IPS-18c (cell line): ENCODE data around the gene ACD.
A peak's percentile ranks its signal among the peaks of the same experiment; 100 is the strongest.
"Not testable (repeated sequence)": the region's sequence is repeated elsewhere in the genome, so short reads cannot be mapped to it uniquely, and the experiment has no call there.

Source experiments
- H3K4me3 ChIP-seq: 2 replicates; pipeline ENCODE4 v1.7.0; 2013; ENCODE audit warnings: low read depth, mild to moderate bottlenecking, low read length, moderate library complexity; ENCODE audit not compliant: insufficient read depth
- H3K9me3 ChIP-seq: one replicate; pipeline ENCODE4 v1.6.1; 2013; ENCODE audit warnings: mild to moderate bottlenecking, low read length, moderate library complexity; ENCODE audit not compliant: control insufficient read depth, insufficient read depth

ACD gene

DNA sequence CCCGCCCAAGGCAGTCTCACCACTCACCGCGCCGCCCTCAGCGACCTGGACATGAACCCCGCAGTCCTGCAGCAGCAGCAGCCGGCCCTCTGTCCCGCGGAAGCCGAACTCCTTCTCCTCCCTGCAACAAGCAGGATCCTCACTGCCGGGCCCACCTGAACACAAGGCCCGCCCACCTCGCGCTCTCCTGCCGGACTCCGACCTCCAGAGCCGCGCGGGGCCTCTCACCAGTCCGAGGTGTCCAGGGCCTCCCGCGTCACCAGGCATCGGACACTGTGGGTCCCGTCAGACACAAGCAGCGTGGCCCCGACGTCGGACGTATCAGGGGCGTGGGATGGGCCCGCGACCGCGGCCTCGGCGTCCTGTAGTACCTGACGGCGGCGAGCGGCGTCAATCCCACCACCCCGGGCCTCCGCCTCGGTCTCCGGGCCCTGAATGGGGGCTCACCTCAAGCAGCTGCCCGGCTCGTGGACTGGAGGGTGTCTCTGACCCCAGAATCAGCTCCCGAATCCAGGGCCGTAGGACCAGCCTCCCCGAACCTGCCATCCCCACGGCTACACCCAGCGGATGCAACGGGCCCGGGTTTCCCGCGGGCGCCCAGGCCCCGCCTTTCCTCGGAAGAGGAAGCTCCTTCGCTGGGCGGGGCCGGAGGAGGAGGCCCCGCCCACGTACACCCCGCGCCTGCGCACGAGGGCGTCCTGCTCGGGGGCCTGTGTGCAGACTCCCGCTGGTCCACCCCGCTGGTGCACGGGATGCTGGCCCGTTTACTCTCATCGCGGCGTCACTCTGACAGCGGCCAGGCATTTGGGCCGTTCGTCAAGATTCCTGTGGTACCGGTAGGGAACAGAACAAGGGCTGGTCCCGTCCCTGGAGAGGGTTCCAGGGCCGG lies at the start of gene ACD:
ACD (minus strand) TSS at position 586 of the 889 bp plus-strand sequence; CDS start at position 546, 40 bp downstream.
- H3K4me3 ChIP-seq, result peak within 1 kb of the TSS; percentile 68

DNA sequence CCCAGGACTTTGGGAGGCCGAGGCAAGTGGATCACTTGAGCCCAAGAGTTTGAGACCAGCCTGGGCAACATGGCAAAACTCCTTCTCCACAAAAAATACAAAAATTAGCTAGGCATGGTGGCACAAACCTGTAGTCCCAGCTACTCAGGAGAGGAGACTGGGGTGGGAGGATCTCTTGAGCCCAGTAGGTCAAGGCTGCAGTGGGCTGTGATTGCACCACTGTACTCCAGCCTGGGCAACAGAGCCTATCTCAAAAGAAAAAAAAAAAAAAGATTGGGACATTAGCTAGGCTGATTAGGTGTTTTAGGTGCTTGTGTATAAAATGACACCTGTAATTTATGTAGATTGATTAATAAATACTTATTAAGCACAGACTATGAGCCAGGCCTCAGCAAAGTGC lies 49.0 kb upstream of the ACD start:
- H3K9me3 ChIP-seq, result no peaks in the 10 kb centered on the region
- H3K4me3 ChIP-seq, result no peak overlapping the region

More for the DNA sequence above, at the start of gene ACD:
- no peaks in the 10 kb centered on the region for H3K9me3 ChIP-seq

DNA sequence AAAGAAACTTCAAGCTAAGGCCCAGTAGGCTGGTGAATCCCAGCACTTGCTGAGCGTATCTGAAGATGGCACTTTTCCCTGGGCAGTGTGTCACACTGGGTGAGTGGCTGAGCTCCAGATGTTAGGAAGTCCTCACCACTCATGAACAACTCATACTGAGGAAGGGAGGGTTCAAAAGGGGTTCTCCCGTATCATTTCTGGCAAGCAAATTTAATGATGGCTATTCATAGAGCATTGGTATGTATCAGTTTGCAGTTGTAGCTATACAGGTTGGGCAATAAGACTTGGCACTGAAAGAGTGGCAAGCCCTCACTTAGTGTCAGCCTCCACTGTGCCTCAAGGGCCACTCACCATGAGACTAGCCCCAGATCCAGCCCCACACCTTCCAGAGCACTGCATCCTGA lies 48.3 kb upstream of the ACD start:
- no peak overlapping the region for H3K4me3 ChIP-seq
- no peaks in the 10 kb centered on the region for H3K9me3 ChIP-seq

DNA sequence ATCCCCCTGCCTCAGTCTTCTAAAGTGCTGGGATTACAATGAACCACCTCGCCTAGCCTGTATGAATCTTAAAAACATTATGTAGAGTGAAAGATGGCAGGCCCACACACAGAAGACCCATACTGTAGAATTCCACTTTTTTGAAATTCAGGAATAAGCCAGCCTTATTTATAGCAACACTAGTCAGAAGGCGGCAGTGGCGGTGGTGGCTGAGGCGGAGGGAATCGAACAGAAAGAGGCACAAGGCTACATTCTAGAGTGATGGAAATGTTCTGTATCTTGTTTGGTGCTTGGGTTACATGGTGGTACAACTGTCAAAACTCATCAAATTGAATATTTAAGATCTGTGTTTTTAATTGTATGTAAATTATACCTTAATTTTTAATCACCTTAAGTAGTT lies 47.7 kb upstream of the ACD start:
- no peaks in the 10 kb centered on the region for H3K9me3 ChIP-seq
- H3K4me3 ChIP-seq, result no peak overlapping the region

DNA sequence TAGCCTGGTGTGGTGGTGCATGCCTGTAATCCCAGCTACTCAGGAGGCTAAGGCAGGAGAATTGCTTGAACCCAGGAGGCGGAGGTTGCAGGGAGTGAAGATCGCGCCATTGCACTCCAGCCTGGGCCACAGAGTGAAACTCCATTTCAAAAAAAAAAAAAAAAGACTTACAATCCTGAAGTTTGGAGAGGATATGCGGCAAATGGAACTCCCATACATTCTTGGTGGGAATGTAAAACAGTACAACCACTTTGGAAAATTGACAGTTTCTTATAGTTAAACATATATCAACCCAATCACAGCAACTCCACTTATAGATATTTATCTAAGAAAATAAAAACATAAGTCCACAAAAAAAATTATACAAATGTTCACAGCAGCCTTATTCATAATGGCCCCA lies 47.1 kb upstream of the ACD start:
- H3K4me3 ChIP-seq, result no peak overlapping the region

DNA sequence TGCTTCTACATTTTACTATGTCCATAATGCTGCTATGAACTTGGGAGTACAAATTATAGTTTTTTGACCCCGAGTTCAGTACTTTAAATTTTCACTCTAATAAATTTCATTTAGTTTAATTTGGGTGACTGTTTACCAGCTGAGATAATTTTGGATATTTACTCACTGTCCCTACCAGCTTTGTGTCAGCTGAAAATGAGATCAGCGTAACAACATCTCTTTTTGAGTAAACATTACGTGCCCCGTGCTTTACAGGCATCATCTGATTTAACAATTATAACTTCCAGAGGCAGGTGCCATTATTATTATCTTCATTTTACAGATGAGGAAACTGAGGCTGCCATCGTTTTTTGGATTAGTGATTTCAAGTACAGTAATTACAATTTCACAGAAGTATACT lies 44.0 kb upstream of the ACD start:
- Histone ChIP-seq H3K9me3 (no peaks in the 10 kb centered on the region), H3K4me3 (no peak overlapping the region)

More for the DNA sequence above, 47.1 kb upstream of the ACD start:
- H3K9me3 ChIP-seq, result no peaks in the 10 kb centered on the region

DNA sequence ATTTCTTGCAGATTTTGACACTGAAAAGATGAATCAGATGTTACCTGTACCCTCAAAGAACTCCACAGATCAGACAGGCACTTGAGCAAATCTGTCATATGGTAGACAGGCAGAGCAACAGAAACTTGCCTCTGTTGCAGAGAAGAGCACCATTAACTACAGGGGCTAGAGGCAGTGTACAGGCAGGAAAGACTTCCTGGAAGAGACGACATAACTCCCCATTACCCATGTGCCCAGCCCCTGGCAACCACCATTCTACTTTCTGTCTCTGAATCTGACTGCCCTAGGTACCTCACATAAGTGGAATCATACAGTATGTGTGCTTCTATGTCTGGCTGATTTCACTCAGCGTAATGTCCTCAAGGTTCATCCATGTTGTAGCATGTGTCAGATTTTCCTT lies 43.6 kb upstream of the ACD start:
- Histone ChIP-seq H3K9me3 (no peaks in the 10 kb centered on the region), H3K4me3 (no peak overlapping the region)

DNA sequence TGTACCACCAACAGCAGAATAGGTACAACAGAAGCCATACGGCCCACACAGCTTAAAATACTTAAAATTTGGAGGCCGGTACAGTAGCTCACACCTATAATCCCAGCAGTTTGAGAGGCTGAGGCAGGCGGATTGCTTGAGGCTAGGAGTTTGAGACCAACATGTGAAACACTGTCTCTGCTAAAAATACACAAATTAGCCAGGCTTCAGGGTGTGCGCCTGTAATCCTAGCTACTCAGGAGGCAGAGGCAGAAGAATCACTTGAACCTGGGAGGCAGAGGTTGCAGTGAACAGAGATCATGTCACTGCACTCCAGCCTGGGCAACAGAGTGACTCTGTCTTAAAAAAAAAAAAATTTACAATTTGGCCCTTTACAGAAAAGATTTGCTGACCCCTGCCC lies 42.1 kb upstream of the ACD start:
- Histone ChIP-seq H3K4me3 (no peak overlapping the region), H3K9me3 (no peaks in the 10 kb centered on the region)

DNA sequence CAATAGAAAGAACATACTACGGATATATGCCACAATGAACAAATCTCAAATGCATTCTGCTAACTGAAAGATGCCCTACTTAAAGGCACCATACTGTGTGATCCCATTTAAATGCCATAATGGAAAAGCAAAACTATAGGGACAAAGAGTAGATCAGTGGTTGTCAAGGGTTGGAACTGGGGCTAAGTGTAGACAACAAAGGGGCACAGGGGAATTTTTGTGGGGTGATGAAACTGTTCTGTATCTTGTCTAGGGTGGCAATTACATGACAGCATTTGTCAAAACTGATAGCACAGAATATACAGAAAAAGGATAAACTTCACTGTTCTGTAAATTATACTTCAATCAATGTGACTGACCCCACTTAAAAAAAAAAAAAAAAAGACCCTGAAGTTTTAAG lies 41.4 kb upstream of the ACD start:
- no peak overlapping the region for H3K4me3 ChIP-seq
- no peaks in the 10 kb centered on the region for H3K9me3 ChIP-seq

DNA sequence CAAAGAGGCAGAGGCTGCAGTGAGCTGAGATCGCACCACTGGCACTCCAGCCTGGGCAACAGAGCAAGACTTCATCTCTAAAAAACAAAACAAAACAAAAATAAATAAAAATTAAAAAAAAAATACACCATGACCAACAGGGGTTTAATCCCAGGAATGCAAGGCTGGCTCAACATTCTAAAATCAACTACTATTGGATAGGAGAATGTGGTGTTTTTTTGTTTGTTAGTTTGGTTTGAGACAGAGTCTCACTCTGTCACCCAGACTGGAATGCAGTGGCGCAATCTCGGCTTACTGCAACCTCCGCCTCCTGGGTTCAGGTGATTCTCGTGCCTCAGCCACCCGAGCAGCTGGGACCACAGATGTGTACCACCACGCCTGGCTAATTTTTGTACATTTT lies 39.2 kb upstream of the ACD start:
- no peaks in the 10 kb centered on the region for H3K9me3 ChIP-seq
- H3K4me3 ChIP-seq, result no peak overlapping the region

DNA sequence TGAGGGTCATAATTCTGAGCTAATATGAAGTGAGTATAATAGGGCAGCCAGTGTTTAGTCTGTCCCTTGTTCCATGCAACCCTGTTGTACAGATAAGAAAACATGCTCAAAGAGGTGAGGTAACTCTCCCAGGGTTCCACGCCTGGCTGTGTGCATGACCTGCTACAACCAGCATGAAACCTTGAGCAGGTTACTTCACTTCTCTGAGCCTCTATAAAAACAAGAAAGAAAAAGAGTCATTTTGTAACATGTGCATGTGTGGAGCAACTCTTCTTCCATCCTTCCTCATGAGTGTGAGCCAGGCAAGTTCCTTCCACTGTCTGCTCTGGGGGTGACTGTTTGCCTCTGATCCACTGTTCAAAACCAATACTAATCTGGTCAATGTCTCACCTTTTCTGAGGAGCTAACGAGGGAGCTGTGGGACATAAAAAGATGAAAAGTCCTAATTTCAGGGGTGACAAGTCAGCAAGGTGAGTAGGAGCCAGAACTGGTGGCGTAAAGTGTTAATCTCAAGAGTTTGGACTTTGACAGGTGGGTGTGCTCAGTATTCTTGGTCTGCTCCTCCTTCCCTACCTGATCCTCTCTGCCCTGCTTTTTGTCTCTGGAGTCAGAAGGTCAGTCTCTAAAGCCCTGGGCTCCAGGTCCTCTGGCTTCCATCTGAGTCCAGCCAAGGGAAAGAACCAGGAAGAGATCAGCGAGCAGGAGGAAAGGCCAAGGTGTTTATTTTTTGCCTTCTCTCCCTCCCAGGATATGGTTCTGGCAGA lies 37.5 kb upstream of the ACD start:
- H3K9me3 ChIP-seq, result no peaks in the 10 kb centered on the region

DNA sequence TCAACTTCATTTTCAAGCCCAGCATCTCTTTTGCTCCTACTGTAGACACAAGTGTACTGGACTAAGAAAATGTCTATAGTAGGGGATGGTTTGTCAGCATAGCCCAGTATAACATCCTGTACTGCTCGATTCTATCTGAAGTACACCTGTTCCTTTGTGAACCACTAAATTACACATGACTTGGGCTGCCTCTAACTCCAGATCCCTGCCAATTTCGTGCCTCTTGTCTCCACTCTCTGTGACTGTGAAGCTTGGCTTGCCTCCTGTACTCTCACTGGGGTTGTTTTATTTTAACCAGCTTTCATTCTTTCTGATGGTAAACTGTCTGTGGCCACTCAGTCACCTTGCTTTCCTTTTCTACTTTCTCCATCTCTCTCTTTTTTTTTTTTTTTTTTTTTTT lies 34.6 kb upstream of the ACD start:
- H3K9me3 ChIP-seq, result no peaks in the 10 kb centered on the region
- no peak overlapping the region for H3K4me3 ChIP-seq

More for the DNA sequence above, 37.5 kb upstream of the ACD start:
- H3K4me3 ChIP-seq, result no peak overlapping the region

DNA sequence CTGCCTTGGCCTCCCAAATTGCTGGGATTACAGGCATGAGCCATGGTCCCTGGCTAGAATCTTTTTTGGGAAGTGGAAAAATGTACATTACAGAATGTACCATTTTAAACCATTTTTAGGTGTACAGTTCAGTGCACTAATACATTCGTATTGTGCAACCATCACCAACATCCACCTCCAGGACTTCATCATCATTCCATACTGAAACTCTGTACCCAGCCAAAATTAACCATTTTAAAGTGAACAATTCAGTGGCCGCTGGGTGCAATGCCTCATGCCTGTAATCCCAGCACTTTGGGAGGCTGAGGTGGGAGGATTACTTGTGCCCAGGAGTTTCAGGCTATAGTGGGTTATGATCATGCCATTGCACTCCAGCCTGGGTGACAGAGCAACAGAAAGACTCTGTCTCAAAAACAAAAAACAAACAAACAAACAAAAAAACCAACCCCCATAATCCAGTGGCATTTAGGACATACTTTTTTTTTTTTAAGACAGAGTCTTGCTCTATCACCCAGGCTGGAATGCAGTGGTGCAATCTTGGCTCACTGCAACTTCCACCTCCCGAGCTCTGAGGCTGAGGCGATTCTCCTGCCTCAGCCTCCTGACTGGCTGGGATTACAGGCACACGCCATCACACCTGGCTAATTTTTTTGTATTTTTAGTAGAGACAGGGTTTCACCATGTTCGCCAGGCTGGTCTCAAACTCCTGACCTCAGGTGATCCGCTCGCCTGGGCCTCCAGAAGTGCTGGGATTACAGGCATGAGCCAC lies 33.6 kb upstream of the ACD start:
- H3K4me3 ChIP-seq, H3K9me3 ChIP-seq: not testable (repeated sequence)

DNA sequence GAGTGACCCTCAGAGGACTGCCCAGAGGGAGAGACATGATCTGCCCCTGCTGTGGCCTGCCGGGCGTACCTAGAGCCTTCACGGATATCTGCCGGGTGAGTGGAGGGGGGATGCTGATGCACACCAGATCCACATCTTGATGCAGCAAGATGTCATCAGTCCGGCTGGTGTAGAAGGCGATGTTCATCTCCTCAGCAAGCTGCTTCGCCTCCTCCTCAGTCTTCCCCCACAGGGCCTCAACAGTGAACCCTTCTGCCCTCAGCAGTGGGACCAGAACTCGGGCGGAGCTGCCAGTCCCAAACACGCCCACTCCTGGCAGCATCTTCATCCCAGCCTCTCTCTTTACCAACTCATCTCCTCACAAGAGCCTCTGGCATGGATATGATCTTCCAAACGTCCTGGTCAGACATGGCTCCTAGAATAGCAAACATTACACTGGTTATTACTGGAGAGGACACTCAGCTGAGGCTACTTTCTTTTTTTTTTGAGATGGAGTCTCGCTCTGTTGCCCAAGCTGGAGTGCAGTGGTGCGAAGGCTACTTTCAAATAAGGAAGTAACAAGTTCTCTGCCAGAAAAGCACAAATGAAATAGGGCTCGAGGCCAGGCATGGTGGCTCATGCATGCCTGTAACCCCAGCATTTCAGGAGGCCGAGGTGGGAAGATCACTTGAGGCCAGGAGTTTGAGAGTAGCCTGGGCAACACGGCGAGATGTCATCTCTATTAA lies 25.5 kb upstream of the ACD start:
- Histone ChIP-seq H3K4me3 (no peak overlapping the region), H3K9me3 (no peaks in the 10 kb centered on the region)

DNA sequence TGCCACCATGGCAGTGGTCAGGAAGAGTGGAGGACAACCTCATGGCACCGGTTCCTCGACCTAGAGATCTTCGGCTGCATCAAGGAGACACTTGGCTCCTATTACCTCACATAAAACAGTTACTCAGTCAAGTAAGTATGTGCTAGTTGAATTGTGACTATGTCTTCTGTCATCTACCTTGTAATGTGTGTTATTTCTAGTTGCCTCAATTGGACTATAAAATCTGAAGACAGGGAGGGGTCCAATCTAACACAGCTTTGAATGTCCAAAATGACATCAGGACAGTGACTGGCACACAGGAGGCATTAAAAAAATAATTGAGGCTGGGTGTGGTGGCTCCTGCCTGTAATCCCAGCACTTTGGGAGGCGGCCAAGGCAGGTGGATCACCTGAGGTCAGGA lies 23.7 kb upstream of the ACD start:
- H3K4me3 ChIP-seq, result no peak overlapping the region
- H3K9me3 ChIP-seq, result no peaks in the 10 kb centered on the region

DNA sequence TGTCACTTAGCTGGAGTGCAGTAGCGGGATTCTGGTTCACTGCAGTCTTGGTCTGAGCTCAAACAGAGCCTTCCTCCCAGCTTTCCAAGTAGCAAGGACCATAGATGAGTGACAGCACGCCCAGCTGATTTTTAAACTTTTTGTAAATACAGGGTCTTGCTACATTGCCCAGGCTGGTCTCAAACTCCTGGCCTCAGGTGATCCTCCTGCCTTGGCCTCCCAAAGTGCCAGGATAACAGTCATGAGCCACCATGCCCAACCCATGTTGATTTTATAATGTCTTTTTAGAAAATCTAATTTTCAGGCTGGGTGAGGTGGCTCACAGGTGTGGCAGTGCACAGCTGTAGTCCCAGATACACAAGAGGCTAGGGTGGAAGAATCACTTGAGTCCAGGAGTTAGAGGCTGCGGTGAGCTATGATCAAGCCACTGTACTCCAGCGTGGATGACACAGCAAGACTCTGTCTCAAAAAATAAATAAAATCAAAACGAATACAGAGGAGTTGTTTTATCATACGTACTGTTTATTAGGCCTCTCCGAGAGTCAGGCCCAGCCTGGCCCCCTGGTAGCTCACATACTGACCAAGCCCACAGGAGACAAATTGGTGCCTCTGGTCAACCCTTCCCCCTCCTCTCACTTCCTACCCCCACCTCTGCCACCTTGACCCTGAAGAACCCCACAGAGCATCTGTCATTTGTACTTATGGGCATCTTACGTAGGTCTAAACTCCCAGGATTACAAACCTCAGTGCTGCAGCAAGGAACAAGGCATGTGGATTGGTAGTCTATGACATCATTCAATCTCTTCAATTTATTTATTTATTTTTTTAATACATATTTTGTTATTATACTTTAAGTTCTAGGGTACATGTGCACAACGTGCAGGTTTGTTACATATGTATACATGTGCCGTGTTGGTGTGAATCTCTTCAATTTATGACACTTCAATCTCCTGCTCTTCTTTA lies 20.2 kb upstream of the ACD start:
- H3K9me3 ChIP-seq, result peaks cover 2% of the 10 kb centered on the region
- H3K4me3 ChIP-seq, result no peak overlapping the region
